ENCODE results near the gene INCENP.

INCENP gene

GRCh38 chr11:62141111-62142042, 17.6 kb downstream of the INCENP start:
- no peak for DNase-seq

- DNase-seq, result no peak
Observed at GRCh38 chr11:62142043-62142375, 18.2 kb downstream of the INCENP start.

GRCh38 chr11:62142921-62143320, 19.1 kb downstream of the INCENP start:
- no peak for DNase-seq

GRCh38 chr11:62143727-62144126, 19.9 kb downstream of the INCENP start:
- no peak for DNase-seq

- DNase-seq, result no peak
Observed at GRCh38 chr11:62144641-62145255, 20.9 kb downstream of the INCENP start.

- no peak for DNase-seq
Observed at GRCh38 chr11:62145261-62145871, 21.6 kb downstream of the INCENP start.

- no peak for DNase-seq
Observed at GRCh38 chr11:62146476-62147200, 22.8 kb downstream of the INCENP start.

GRCh38 chr11:62147545-62147944, 23.7 kb downstream of the INCENP start:
- no peak for DNase-seq

- no peak for DNase-seq
Observed at GRCh38 chr11:62148271-62148980, 24.6 kb downstream of the INCENP start.

GRCh38 chr11:62149986-62150886, 26.4 kb downstream of the INCENP start:
- no peak for DNase-seq

GRCh38 chr11:62150887-62151736, 27.3 kb downstream of the INCENP start:
- no peak for DNase-seq

GRCh38 chr11:62151737-62152102, 27.9 kb downstream of the INCENP start:
- DNase-seq, result no peak

- DNase-seq, result no peak
Observed at GRCh38 chr11:62152245-62153086, 28.7 kb downstream of the INCENP start.

GRCh38 chr11:62153087-62153395, 29.2 kb downstream of the INCENP start:
- no peak for DNase-seq

GRCh38 chr11:62153617-62154016, 29.8 kb downstream of the INCENP start:
- no peak for DNase-seq

- DNase-seq, result no peak
Observed at GRCh38 chr11:62157603-62158002, 33.8 kb downstream of the INCENP start.

- no peak for DNase-seq
Observed at GRCh38 chr11:62166371-62166770, 42.6 kb downstream of the INCENP start.

GRCh38 chr11:62169448-62169847, 45.6 kb downstream of the INCENP start:
- no peak for DNase-seq

GRCh38 chr11:62169935-62170334, 46.1 kb downstream of the INCENP start:
- DNase-seq, result no peak

GRCh38 chr11:62171261-62171723, 47.5 kb downstream of the INCENP start:
- peak; percentile 93 for DNase-seq
